Activated CD4-positive, alpha-beta T cell treated with anti-CD3 and anti-CD28 coated beads, Interleukin-2, amount 50 U/mL, for 1 hour (primary cell): ENCODE results near the gene WDTC1.
"Not testable (repeated sequence)": the region's sequence is repeated elsewhere in the genome, so short reads cannot be mapped to it uniquely, and the experiment has no call there.

ENCODE experiments used
- DNase-seq: peaks from one replicate; pipeline ENCODE4 v3.0.0-alpha.2; 2020

WDTC1 gene

GRCh38 chr1:27253596-27253995 lies 19.2 kb downstream of the WDTC1 start:
- DNase-seq = no peak

- no peak for DNase-seq
Measured at GRCh38 chr1:27255136-27255535, 20.7 kb downstream of the WDTC1 start.

GRCh38 chr1:27257155-27257554 lies 22.7 kb downstream of the WDTC1 start:
- no peak for DNase-seq

- DNase-seq = no peak
Measured at GRCh38 chr1:27258598-27258997, 24.2 kb downstream of the WDTC1 start.

- DNase-seq = no peak
Measured at GRCh38 chr1:27267153-27267552, 32.7 kb downstream of the WDTC1 start.

GRCh38 chr1:27269276-27269675 lies 34.8 kb downstream of the WDTC1 start:
- no peak for DNase-seq

- no peak for DNase-seq
Measured at GRCh38 chr1:27274204-27274603, 39.8 kb downstream of the WDTC1 start.

GRCh38 chr1:27275696-27276095 lies 41.3 kb downstream of the WDTC1 start:
- no peak for DNase-seq

GRCh38 chr1:27284425-27285273 lies 50.2 kb downstream of the WDTC1 start:
- DNase-seq = peak; percentile 92

- no peak for DNase-seq
Measured at GRCh38 chr1:27285274-27285660, 50.8 kb downstream of the WDTC1 start.

GRCh38 chr1:27285821-27286220 lies 51.4 kb downstream of the WDTC1 start:
- not testable (repeated sequence) for DNase-seq

- DNase-seq = not testable (repeated sequence)
Measured at GRCh38 chr1:27289125-27289524, 54.7 kb downstream of the WDTC1 start.

- no peak for DNase-seq
Measured at GRCh38 chr1:27290581-27290980, 56.1 kb downstream of the WDTC1 start.

- DNase-seq = no peak
Measured at GRCh38 chr1:27292106-27292505, 57.7 kb downstream of the WDTC1 start.

- no peak for DNase-seq
Measured at GRCh38 chr1:27293915-27294314, 59.5 kb downstream of the WDTC1 start.

GRCh38 chr1:27296773-27297291 lies 62.4 kb downstream of the WDTC1 start:
- peak; percentile 73 for DNase-seq

GRCh38 chr1:27297903-27298302 lies 63.5 kb downstream of the WDTC1 start:
- DNase-seq = no peak

GRCh38 chr1:27298632-27299384 lies 64.4 kb downstream of the WDTC1 start:
- no peak for DNase-seq

GRCh38 chr1:27299385-27300271 lies 65.2 kb downstream of the WDTC1 start:
- no peak for DNase-seq

- peak; percentile 77 for DNase-seq
Measured at GRCh38 chr1:27300341-27301051, 66.1 kb downstream of the WDTC1 start.

GRCh38 chr1:27301052-27301422 lies 66.6 kb downstream of the WDTC1 start:
- no peak for DNase-seq

GRCh38 chr1:27301582-27302199 lies 67.3 kb downstream of the WDTC1 start:
- DNase-seq = no peak
